HCT116 (cell line): ENCODE measurements around the gene KIR2DL3.

Source experiments
- CTCF ChIP-seq, 3 experiments: fragments of 200-600 bp in 1 of 3; sonication (generic) in 1 of 3; IDR thresholded peaks in 2 of 3; conservative IDR thresholded peaks in 1 of 3; 2 replicates each; pipeline ENCODE4 v1.5.1; 2012 to 2017; ENCODE audit warnings: low read depth in 2 of 3, low read length in 2 of 3, antibody characterized with exemption in 1 of 3, borderline replicate concordance in 1 of 3, control low read depth in 1 of 3, mild to moderate bottlenecking in 1 of 3, mixed read lengths in 1 of 3, mixed run types in 1 of 3, moderate library complexity in 1 of 3; ENCODE audit not compliant: insufficient read depth in 1 of 3
- ELF1 ChIP-seq: IDR thresholded peaks from 2 replicates; pipeline ENCODE4 v1.6.1; 2012; ENCODE audit warnings: low read depth, borderline replicate concordance
- EZH2 ChIP-seq: fragments of 200-600 bp; sonication (generic); IDR thresholded peaks from 2 replicates; pipeline ENCODE4 v1.6.1; 2017; ENCODE audit warnings: antibody characterized with exemption, mixed run types
- JUND ChIP-seq: IDR thresholded peaks from 2 replicates; pipeline ENCODE4 v1.6.1; 2012
- POLR2A ChIP-seq: IDR thresholded peaks from 2 replicates; pipeline ENCODE4 v1.7.0; 2011; ENCODE audit warnings: borderline replicate concordance; ENCODE audit not compliant: insufficient read depth, insufficient read length; ENCODE audit errors: extremely low read depth
- POLR2AphosphoS5 ChIP-seq: IDR thresholded peaks from 2 replicates; pipeline ENCODE4 v1.6.1; 2011; ENCODE audit warnings: mild to moderate bottlenecking, low read depth, low read length, moderate library complexity
- SIN3A ChIP-seq: IDR thresholded peaks from 2 replicates; pipeline ENCODE4 v1.6.1; 2012; ENCODE audit warnings: low read depth

- no peak for TF ChIP-seq CTCF (IDR thresholded peaks at IDR 0.05 in 2 of 3, conservative IDR thresholded peaks at IDR 0.05 in 1 of 3; ENCODE audit: borderline replicate concordance in 1 of 3, insufficient read depth in 1 of 3, low read depth in 2 of 3, low read length in 2 of 3)
- TF ChIP-seq ELF1: no peak
- no peak for TF ChIP-seq SIN3A
- no peak for TF ChIP-seq POLR2A
- TF ChIP-seq EZH2: no peak
- no peak for TF ChIP-seq POLR2AphosphoS5
- TF ChIP-seq JUND: no peak
Measured at GRCh38 chr19:54708781-54709180, 29.5 kb upstream of the KIR2DL3 start.
